ENCODE measurements around the gene XCL1.
"Not testable (repeated sequence)": the region's sequence is repeated elsewhere in the genome, so short reads cannot be mapped to it uniquely, and the experiment has no call there.

The XCL1 gene, protein sequence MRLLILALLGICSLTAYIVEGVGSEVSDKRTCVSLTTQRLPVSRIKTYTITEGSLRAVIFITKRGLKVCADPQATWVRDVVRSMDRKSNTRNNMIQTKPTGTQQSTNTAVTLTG
- total RNA-seq: 0 to 0.42 (median 0.16) reads per million in 3 experiments

DNA sequence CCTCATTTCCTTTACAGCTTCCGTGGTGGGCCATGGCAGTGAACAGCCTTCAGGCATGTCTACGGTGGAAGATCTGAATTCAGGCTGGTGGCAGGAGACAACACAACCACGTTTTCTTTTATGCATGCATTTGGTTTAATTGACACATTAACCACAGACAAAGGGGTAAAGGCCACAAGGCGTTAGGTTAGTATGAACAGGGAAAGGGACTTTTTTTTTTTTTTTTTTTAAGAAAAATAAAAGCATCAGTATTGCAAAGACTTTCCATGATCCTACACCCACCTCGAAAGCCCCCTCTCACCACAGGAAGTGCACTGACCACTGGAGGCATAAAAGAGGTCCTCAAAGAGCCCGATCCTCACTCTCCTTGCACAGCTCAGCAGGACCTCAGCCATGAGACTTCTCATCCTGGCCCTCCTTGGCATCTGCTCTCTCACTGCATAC is at the start of gene XCL1:
XCL1 (plus strand) TSS at position 361 of the 444 bp plus-strand sequence; CDS start at position 394, 33 bp downstream.
- DNase-seq: not testable (repeated sequence)

DNA sequence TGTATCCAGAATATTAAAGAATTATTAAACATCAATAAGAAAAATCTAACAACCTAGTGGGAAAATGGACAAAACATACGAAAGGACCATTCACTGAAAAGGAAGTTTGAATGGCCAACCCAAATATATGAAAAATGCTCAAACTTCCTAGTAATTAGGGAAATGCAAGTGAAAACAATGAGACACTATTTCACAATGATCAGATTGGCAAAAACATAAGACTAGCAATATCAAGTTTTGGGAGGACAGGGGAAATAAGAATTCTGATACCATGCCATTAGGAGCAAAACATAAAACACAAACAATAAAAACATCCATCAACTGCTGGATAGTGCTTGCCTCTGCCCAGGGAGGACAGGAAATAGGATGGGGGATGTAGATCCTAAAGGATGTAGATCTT is 46.9 kb upstream of the XCL1 start:
- DNase-seq: no peak

DNA sequence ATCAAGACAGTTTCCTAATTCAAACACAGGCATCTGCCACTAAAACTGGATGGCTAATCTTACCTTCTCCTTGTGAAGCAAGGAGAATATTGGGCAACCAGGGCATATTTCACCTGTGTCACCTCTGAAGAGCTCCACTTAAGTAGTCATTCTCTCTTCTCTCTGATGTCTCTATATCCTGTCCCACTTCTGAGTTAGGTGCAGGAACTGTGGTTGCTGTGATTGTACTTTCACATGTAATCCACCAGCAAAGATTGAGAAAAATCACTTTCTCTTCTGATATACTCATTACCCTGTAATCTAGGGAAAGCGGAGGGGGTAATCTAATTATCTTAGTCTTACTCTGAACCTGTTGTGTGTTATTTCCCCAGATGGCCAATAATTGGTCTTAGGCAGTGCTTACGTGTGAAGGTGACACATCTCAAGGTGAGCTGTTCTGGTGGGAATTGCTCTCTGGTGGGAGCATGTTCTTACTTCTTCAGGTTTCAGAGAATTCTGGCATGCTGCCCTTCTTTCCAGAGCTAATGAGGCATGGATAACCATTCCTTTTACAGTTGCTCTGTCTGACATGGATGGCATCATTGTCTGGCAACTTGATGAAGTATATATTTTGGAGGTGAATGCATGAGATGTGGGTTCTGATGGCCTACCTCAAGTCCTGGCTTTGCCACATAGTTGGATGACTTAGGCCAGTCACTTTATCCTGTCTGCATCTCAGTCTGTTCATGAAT is 44.6 kb upstream of the XCL1 start:
- DNase-seq: peak; percentile 60

DNA sequence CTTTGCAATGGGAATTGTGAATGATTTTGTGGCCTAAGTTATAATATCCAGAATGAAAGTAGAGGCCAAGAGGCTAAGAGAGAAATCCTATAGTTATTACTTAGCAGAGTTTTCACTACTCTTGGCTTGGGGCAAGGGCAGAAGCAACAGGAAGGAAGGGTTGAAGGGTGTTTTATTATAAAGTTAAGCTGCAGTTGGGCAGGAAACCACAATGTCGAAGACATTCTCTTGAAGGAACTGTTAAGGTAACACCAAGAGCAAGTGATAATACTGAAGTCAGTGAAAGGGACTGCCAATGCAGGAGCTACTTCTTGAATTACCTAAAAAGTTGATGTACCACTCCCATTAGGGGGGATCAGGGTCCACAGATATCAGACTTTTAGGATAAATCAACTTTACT is 40.9 kb upstream of the XCL1 start:
- DNase-seq: peak; percentile 55

DNA sequence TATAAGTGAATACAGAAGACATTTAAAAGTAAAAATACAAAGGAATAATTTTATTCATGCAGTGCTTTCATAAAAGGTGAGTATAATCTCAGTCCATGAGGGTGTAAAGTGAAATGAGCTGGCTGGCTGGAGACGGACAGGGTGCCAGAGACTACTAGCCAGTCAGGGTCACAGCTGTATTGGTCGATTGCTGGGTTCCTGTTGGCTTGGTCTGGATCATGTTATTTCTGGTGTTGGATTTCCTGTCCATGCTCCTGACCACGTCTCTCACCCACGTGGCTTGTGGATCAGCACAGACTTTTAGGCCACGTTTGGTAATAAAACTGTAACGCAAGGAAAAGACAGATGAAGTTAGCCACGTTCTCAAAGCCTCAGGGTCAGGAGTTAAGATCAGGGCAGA is 35.6 kb upstream of the XCL1 start:
- not testable (repeated sequence) for DNase-seq

DNA sequence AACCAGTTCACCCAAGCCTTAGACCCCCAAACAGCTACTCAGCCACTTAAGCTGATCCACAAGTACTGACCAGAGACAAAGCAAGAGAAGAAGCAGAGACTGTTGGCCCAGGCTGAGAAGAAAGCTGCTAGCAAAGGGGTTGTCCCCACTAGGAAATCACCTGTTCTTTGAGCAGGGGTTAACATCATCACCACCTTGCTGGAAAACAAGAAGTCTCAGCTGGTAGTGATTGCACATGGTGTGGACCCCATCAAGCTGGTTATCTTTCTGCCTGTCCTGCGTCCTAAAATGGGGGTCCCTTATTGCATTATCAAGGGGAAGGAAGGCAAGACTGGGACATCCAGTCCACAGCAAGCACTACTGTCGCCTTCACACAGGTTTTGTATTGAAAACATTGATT is 33.4 kb upstream of the XCL1 start:
- DNase-seq: not testable (repeated sequence)

DNA sequence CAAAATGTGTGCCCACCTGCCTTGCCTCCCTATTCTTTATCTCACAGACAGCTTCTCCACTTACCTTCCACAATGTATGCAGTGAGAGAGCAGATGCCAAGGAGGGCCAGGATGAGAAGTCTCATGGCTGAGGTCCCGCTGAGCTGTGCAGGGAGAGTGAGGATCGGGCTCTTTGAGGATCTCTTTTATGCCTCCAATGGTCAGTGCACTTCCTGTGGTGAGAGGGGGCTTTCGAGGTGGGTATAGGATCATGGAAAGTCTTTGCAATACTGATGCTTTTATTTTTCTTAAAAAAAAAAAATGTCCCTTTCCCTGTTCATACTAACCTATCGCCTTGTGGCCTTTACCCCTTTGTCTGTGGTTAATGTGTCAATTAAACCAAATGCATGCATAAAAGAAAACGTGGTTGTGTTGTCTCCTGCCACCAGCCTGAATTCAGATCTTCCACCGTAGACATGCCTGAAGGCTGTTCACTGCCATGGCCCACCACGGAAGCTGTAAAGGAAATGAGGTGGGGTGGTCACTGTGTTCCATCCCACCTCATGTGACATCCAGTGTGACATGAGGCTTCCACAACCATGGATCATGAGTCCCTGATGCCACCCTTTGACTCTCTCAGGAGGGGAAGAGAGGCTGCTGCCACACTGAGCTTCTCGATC is 32.4 kb upstream of the XCL1 start, which contains the start of gene XCL2:
XCL2 (minus strand) TSS at position 158 of the 659 bp plus-strand sequence; CDS start at position 125, 33 bp downstream.
- DNase-seq: not testable (repeated sequence)

DNA sequence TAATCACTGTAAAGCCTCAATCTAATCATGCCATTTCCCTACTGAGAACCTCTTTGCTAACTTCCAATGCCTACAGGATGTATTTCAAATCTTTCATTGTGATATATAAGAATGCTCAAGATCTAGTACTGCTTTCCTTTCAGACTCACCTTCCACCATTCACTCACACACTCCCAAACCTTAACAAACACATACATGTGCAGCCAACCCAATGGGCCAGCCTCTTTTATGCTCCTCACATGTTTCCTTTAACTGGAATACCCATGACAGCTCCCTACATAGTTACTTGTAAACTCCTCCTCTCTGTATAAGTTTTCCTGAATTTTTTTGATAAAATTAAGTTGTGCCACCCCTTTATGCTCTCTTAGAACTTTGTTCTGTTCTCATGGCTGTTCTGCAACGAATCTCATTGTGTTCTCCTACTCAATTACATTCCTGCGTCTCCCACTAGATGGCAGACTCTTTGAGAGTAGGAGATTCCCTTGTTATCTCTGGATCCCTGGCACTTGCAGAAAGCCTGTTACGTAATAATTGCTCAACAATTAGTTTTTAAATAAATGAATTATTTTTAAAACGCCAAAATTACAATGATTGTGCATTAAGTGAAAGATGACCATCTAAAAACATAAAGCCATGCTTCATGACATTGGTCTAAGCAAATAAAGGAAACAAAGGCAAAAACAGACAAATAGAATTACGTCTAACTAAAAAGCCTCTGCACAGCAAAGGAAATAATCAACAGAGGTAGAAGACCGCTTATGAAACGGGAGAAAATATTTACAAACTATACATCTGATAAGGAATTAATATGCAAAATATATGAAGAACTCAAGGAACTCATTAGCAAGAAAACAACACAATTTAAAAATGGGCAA is 30.5 kb upstream of the XCL1 start:
- not testable (repeated sequence) for DNase-seq

DNA sequence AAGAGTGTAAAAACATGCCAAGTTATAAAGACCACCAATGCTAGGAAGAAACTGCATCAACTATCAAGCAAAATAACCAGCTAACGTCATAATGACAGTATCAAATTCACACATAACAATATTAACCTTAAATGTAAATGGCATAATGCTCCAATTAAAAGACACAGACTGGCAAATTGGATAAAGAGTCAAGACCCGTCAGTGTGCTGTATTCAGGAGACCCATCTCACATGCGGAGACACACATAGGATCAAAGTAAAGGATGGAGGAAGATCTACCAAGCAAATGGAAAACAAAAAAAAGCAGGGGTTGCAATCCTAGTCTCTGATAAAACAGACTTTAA is 29.9 kb upstream of the XCL1 start:
- DNase-seq: not testable (repeated sequence)

DNA sequence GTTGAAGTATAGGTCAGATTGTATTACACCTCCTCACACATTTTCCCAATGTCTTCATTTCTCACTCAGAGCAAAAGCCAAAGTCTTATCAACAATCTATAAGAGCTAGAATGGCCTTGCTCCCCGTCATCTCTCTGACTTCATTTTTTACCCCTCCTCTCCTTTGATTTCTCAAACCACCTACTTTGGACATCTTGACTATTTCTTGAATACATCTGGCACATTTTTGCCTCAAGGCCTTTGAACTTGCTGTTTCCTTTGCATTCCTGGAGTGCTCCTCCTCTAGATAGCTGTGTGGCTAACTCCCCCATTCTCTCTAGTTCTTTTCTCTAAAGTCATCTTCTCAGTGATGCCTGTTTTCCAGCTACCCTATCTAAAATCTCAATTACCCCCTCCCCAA is 25.4 kb upstream of the XCL1 start:
- DNase-seq: no peak

DNA sequence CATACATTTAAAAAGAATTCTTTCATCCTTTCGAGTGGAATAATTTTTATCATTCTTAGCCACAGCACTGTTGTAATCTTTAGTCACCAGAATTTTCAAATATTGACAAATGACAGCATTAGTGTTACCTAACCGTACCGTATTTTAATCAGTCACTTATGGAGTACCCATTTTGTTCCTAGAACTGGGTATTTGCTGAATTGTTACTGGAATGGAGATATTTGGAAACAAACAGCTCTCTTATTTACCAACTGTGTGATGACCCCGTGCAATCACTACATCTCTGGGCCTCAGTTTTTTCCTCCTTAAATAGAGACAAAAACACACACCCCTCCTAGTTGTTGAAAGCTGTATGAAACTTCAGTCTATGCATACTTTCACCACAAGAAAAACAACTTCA is 24.7 kb upstream of the XCL1 start:
- no peak for DNase-seq

DNA sequence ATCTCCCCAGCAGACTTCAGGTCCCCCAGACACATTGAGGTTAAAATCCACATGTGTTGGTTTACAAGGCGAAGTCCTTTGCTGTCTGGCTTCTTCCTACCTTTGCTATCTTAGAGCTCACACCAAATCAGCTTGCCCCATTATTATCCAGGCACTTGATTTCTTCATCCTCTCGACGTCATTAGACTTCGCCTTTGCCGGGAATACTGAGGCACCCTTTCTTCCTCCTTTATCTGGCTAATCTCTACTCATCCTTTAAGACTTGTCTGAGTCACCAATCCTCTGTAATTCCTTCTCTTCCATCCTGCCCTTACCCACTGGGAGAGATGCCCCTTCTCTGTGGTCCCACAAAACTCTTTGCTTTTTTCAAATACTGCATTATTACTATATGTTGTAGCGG is 23.4 kb upstream of the XCL1 start:
- DNase-seq: no peak

DNA sequence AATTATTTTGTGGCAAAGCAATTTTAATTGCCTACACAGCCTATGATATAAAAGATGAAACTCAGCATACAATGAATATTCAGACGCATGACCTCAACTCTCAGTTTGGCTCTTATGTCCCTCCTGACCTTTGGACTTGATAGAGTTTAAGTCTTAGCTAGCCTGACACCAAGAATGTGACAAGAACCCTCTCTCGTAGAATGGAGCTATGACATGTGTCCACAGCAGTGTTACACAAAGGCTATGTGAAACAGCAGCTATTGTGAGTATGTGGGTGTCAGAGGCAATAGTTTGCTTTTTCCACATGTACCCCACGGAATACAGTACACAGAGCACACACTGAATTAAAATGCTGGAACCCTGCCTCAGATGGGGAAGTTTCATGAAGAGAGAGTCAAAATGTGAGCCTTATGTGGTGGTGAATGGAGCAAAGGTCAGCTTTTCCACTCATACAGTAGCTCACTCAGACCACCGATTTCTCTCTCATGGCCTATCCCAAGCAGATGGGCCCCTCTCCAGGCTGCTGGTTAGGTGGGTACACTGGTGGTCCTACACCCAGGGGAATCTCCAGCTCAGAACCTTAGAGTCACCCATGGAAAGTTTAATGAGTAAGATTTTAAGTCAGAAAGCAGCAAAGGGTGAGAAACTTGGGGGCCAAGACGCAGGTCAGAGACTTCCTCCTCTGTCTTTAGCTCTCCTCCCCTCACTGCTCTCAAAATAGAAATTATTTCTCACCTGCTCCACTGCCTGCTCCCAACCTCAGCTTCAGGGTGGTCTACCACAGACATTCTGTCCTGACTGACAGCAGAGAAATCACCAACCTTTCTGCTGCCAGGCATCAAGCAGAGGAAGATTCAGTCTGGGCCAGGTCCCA is 22.5 kb upstream of the XCL1 start:
- no peak for DNase-seq

DNA sequence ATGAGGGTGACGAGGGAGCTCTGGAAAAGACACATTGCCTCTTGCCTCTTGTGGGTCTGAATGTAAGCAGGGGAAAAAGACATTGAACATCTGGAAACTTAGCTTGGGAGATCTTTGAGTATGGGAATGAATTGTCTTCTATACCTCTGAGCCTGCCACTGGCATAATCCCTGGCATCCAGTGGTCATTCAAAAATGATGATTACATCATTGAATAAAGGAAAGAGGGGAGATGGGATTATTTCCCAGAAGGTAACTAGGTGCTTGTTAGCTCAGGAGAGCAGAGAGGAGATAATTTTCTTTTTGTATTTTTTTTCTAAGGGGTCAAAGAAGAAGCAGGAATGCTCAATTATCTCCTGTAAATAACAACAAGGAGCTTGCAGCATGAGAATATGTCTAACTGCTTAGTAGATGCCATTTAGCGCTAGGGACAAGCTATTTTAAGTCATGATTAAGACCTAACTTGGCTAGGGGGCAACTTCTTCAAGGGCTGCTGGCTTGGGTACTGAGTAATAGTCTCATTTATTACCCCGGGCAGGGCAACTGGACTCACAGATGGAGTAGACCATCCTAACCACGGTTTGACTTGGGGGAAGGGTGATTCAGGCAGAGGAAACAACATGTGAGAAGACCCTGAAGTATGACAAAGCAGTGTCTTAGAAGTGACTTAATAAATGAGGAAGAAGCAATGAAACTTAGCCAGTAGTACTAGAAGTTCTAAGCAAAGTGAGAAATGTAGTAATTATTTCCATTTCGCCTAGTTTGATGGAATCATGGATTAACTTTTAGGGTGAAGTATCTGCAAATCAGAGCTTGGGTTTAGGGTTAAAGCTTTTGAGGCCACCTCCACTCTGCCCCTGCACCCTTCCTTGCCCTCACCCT is 21.6 kb upstream of the XCL1 start:
- no peak for DNase-seq

DNA sequence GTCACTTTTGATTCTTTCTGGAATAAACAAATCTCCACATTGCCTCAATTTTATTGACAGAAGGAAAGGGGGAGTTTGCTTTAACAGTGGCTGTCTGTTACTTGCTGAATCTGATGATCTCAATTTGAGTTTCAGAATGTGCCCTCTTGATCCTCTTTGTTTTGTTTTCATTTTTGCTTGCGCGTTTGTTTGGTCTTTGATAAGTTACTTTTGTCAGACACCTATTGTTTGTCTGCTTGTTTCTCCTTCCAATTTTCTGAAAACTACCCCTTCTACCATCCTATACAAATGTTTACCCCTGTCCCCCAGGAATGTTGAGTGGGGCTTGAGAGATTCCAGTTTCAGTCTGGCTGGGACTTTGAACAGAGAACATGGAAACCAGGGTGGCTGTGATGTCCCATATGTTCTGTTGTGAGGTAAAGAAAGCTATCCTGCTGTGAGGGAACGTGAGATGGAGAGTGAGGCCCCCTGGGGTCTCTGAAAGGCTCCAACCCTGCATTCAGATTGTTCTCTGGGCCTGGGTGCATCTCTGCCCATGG is 20.8 kb upstream of the XCL1 start:
- no peak for DNase-seq

DNA sequence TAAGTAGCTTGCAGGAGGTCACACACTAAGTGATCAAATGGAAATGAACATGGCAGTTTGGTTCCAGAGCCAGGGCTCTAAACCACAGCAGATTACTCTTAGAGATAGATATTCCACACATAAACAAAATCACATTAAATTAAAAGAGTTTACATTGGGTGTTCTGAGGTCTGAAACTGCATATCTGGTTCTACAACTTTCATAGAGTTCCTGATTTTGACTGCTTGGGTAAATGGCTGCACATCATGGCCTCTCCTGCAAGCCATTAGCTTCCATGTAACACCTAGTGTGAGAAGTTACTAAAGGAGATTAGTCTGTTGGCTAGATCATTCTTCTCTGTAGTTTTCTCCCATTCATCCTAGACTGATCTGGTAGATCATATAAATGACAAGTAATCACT is 19.8 kb upstream of the XCL1 start:
- no peak for DNase-seq

DNA sequence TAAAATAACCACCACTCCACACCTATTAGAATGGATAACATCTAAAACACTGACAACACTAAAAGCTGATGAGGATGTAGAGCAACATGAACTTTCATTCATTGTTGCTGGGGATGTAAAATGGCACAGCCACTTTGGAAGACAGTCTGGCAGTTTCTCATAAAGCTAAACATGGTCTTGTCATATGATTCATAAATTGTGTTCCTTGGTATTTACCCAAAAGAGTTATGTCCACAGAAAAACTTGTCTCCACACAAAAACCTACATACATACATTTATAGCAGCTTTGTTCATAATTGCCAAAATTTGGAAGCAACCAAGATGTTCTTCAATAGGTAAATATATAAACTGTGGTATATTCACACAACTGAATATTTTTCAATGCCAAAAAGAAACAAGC is 16.0 kb upstream of the XCL1 start:
- no peak for DNase-seq

DNA sequence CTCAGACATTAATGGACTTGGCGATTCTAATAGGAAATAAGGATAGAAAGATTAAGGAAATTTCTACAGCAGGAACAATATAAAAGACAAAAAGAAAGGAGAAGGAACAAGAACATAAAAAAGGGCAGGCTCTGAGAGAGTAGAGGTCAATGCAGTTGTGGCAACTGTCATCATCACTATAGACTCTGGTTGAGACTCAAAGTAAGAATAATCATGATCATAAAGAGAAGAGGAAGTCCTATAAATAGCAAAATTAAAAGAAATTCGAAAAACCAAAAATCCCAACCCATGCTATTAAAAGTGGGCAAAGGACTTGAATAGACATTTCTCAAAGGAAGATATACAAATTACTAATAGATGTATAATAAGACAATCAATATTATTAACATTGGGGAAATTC is 14.4 kb upstream of the XCL1 start:
- DNase-seq: no peak

DNA sequence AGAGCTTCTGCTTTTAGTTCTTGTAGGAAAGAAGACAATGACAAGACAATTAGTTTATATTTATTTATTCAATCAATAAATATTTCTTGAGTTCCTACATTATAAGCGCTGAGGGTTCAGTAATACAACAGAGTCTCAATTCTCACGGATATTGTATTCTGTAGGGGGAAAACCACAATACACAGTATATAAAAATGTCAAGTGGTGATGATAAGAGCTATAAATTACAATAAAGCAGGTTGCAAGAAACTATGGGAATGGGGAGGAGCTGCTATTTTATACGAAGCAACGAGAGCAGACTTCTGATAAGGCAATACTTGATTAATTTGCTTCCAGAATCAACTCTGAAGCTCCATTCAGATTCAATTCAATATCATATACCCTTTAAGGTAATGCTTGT is 10.6 kb upstream of the XCL1 start:
- no peak for DNase-seq

DNA sequence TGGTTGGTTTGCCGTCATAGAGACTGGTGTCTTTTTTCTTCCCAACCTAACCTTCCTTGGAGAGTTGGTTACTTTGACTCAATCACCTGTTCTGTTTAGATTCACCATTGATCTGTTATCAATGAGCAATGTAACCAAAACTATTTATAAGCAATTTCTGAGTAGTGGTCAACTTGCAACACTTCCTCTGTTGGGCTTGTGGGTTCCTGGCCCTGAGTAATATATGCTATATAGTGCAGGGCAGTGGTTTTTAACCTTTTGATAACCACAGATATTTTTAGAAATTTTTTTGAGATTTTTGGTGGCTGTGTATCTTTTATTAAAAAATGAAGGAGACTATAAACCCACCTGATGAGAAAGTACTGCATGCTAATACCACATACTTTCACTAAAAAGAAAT is 9.4 kb upstream of the XCL1 start:
- no peak for DNase-seq

DNA sequence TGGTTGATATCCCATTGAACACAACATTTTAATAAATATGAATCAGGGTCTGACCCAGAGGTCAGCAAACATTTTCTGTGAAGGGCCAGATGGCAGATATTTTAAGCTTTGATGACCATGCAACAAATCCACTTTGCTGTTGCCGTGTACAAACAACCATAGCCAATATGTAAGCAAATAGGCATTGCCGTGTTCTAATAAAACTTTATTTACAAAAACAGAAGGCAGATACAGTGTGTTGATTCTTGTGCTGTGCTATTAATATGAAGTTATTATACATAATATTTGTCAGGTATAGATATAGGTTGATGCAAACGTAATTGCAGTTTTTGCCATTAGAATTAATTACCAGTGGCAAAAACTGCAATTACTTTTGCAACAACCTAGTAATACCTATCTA is 8.8 kb upstream of the XCL1 start:
- DNase-seq: no peak
